A172 (cell line): ENCODE results near the gene WDR59. TPM values are rescaled to one million over a fixed set of nuclear protein-coding genes. Genes with fewer than 3 reads are reported as not detected.
"Not testable (repeated sequence)": the region's sequence is repeated elsewhere in the genome, so short reads cannot be mapped to it uniquely, and the experiment has no call there.

ENCODE experiments used
- DNase-seq: peaks from one replicate; pipeline ENCODE4 v3.0.0-alpha.2; 2015; ENCODE audit warnings: low spot score
- total RNA-seq: library from RNA; depleted of rRNA; stranded (reverse); fragments of >200 nt; shearing (Covaris generic); gene quantifications from 2 replicates; pipeline ENCODE4 v1.2.3, GENCODE V29; 2014

WDR59 gene
- total RNA-seq, 1 experiment from 2014 or later = 17.2 TPM

GRCh38 chr16:75011634-75012307, 26.8 kb upstream of the WDR59 start:
- DNase-seq = peak; percentile 92

- DNase-seq = no peak
Observed at GRCh38 chr16:75010427-75010826, 25.5 kb upstream of the WDR59 start.

GRCh38 chr16:75007443-75007842, 22.5 kb upstream of the WDR59 start:
- DNase-seq = no peak

- DNase-seq = no peak
Observed at GRCh38 chr16:75005697-75006096, 20.8 kb upstream of the WDR59 start.

GRCh38 chr16:75004460-75004859, 19.5 kb upstream of the WDR59 start:
- DNase-seq = no peak

GRCh38 chr16:75003931-75004330, 19.0 kb upstream of the WDR59 start:
- no peak for DNase-seq

GRCh38 chr16:75002474-75002873, 17.6 kb upstream of the WDR59 start:
- DNase-seq = no peak

GRCh38 chr16:75000481-75001081, 15.7 kb upstream of the WDR59 start:
- no peak for DNase-seq

- DNase-seq = no peak
Observed at GRCh38 chr16:74999609-75000480, 14.9 kb upstream of the WDR59 start.

- DNase-seq = no peak
Observed at GRCh38 chr16:74999219-74999608, 14.3 kb upstream of the WDR59 start.

GRCh38 chr16:74998481-74999218, 13.7 kb upstream of the WDR59 start, which contains the start of gene ZNRF1:
Gene ZNRF1, plus strand, starts transcription at chr16:74999024. Its CDS starts 648 bp downstream, at chr16:74999672.
- DNase-seq = peak; percentile 80

- no peak for DNase-seq
Observed at GRCh38 chr16:74997042-74997491, 12.1 kb upstream of the WDR59 start.

GRCh38 chr16:74995986-74996385, 11.1 kb upstream of the WDR59 start:
- DNase-seq = no peak

GRCh38 chr16:74991593-74992403, 6.9 kb upstream of the WDR59 start:
- DNase-seq = no peak

GRCh38 chr16:74991268-74991592, 6.3 kb upstream of the WDR59 start:
- DNase-seq = no peak

- DNase-seq = no peak
Observed at GRCh38 chr16:74990832-74991231, 5.9 kb upstream of the WDR59 start.

GRCh38 chr16:74989864-74990263, 4.9 kb upstream of the WDR59 start:
- DNase-seq = not testable (repeated sequence)

- DNase-seq = no peak
Observed at GRCh38 chr16:74987027-74987681, 2.2 kb upstream of the WDR59 start.

GRCh38 chr16:74984194-74984528, 762 bp downstream of the WDR59 start:
- DNase-seq = no peak

GRCh38 chr16:74982256-74982655, 2.7 kb downstream of the WDR59 start:
- DNase-seq = no peak

- no peak for DNase-seq
Observed at GRCh38 chr16:74975591-74975990, 9.3 kb downstream of the WDR59 start.
